Endodermal cell (in vitro differentiated cells): ENCODE measurements around the gene PRMT7. TPM values are rescaled to one million over a fixed set of nuclear protein-coding genes. Genes with fewer than 3 reads are reported as not detected.

Source experiments
- DNase-seq: peaks from one replicate; pipeline ENCODE4 v3.0.0-alpha.2; 2017
- H3K27ac ChIP-seq: 2 replicates; pipeline ENCODE4 v1.5.1; 2013; ENCODE audit warnings: mild to moderate bottlenecking, low read depth, low read length, moderate library complexity
- H3K27me3 ChIP-seq: 2 replicates; pipeline ENCODE4 v1.6.1; 2013; ENCODE audit warnings: mild to moderate bottlenecking, low read length, moderate library complexity; ENCODE audit not compliant: insufficient read depth, control insufficient read depth, poor library complexity, severe bottlenecking
- H3K36me3 ChIP-seq: 2 replicates; pipeline ENCODE4 v1.7.0; 2013; ENCODE audit warnings: mild to moderate bottlenecking, low read length, moderate library complexity; ENCODE audit not compliant: control insufficient read depth, insufficient read depth
- H3K4me1 ChIP-seq: one replicate; pipeline ENCODE4 v1.7.0; 2013; ENCODE audit warnings: low read length; ENCODE audit not compliant: control insufficient read depth, insufficient read depth
- H3K4me3 ChIP-seq: 2 replicates; pipeline ENCODE4 v1.5.1; 2013; ENCODE audit warnings: mild to moderate bottlenecking, low read length, moderate library complexity
- H3K9ac ChIP-seq: 2 replicates; pipeline ENCODE4 v1.6.1; 2013; ENCODE audit warnings: mild to moderate bottlenecking, low read length, moderate library complexity; ENCODE audit not compliant: poor library complexity, severe bottlenecking; ENCODE audit errors: extremely low read depth
- H3K9me3 ChIP-seq: 2 replicates; pipeline ENCODE4 v1.6.1; 2013; ENCODE audit warnings: mild to moderate bottlenecking, low read length, moderate library complexity; ENCODE audit not compliant: control insufficient read depth
- H3K27ac Mint-ChIP-seq: 2 replicates; pipeline ENCODE4 v1.8.0; 2020; ENCODE audit warnings: mixed read lengths
- H3K27me3 Mint-ChIP-seq: 2 replicates; pipeline ENCODE4 v1.8.0; 2021; ENCODE audit warnings: mild to moderate bottlenecking, mixed read lengths; ENCODE audit not compliant: insufficient read depth
- H3K36me3 Mint-ChIP-seq: 2 replicates; pipeline ENCODE4 v1.8.0; 2020; ENCODE audit warnings: low read depth, mixed read lengths
- H3K4me1 Mint-ChIP-seq: 2 replicates; pipeline ENCODE4 v1.8.0; 2020; ENCODE audit warnings: mixed read lengths
- H3K4me3 Mint-ChIP-seq: 2 replicates; pipeline ENCODE4 v1.8.0; 2020; ENCODE audit warnings: mild to moderate bottlenecking, moderate library complexity, mixed read lengths
- H3K9me3 Mint-ChIP-seq: 2 replicates; pipeline ENCODE4 v1.8.0; 2020; ENCODE audit warnings: mild to moderate bottlenecking, mixed read lengths
- WGBS, 2 experiments: methylation state at CpG; one replicate each; pipeline versions ENCODE4 v1.1.5 to v1.1.7; 2013; ENCODE audit warnings: missing lambda C conversion rate in 2 of 2, mixed read lengths in 1 of 2; ENCODE audit not compliant: insufficient coverage in 1 of 2, insufficient read length in 1 of 2; 5-methylcytosine and 5-hydroxymethylcytosine counted together
- total RNA-seq, 2 donors: library from RNA; stranded (reverse); fragmentation: NEBNext Ultra II Directional in 1 of 2; extraction: Animal tissue kit (Norgen Biotek cat#: 25700) in 1 of 2; gene quantifications; 2 replicates in 1 of 2; 3 replicates in 1 of 2; pipeline ENCODE4 v1.2.1, GENCODE V29; 2021
- TF ChIP-seq, protein P1 (sequence below): fragments of 200-600 bp; sonication (generic); conservative IDR thresholded peaks from 2 replicates; pipeline ENCODE4 v1.5.0; 2021; ENCODE audit warnings: antibody characterized with exemption, mild to moderate bottlenecking

The PRMT7 gene
- total RNA-seq, 2 donors from 2014 or later, result 63.9 to 68.5 TPM

DNA sequence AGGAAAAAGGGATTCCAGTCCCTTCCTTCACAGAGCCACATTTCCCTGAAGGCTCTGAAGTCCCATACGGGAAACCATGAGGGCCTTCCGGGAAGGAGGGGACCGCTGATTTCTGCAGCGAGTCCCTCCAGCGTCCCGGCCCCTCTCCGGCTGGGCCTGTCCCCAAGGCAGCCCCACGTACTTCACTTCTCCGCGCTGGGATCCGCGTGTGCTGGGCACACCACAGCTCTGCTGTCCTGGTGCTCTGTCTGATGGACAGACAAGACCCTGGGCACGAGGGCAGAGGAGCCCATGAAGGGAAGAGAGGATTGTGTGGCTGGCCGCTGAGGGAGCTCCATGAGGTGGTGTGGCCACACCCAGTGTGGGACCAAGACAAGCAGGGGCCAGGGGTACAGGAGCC, 57.1 kb downstream of the PRMT7 start:
- Histone ChIP-seq H3K36me3 (no peaks in the 10 kb centered on the region), H3K27me3 (no peaks in the 10 kb centered on the region), H3K9ac (no peak overlapping the region), H3K4me3 (no peak overlapping the region), H3K4me1 (no peaks in the 10 kb centered on the region), H3K27ac (no peak overlapping the region), H3K9me3 (no peaks in the 10 kb centered on the region)
- Mint-ChIP-seq H3K4me1 (peaks cover 4% of the 10 kb centered on the region), H3K27me3 (no peaks in the 10 kb centered on the region), H3K4me3 (no peak overlapping the region), H3K27ac (no peak overlapping the region), H3K9me3 (no peaks in the 10 kb centered on the region), H3K36me3 (no peaks in the 10 kb centered on the region)
- TF ChIP-seq, protein P1, sequence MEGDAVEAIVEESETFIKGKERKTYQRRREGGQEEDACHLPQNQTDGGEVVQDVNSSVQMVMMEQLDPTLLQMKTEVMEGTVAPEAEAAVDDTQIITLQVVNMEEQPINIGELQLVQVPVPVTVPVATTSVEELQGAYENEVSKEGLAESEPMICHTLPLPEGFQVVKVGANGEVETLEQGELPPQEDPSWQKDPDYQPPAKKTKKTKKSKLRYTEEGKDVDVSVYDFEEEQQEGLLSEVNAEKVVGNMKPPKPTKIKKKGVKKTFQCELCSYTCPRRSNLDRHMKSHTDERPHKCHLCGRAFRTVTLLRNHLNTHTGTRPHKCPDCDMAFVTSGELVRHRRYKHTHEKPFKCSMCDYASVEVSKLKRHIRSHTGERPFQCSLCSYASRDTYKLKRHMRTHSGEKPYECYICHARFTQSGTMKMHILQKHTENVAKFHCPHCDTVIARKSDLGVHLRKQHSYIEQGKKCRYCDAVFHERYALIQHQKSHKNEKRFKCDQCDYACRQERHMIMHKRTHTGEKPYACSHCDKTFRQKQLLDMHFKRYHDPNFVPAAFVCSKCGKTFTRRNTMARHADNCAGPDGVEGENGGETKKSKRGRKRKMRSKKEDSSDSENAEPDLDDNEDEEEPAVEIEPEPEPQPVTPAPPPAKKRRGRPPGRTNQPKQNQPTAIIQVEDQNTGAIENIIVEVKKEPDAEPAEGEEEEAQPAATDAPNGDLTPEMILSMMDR, result no peak
- no peak for DNase-seq
- WGBS, 2 experiments, result 90 to 94% methylated on average over 2 to 14 of the region's 14 CpGs

DNA sequence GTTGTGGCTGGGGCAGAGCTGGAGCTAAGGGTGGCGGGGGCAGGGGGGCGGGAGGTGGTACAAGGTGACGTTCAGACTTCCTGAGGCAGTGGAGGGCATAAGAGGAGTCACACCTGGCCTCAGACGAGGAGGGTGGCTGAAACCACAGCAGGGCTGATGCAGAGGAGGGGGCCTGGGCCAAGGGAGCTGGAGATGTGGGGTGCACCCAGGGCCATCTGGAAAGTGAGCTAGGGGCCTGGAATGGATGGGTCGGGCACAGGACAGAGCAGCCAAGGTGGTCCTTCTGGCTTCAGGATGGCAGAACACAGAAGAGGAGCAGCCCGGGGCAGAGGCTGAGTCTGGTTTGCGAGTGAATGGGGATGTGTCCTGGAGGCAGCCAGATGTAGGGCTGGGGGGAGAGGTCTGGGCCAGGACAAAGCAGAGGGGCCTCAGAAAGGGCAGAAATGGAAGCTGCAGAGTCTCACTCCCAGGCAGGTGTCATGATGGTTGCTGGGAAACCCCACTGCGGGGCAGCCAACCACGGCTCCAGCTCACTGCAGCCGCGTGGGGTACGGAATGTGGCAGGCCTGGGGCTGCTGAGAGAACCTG, 57.6 kb downstream of the PRMT7 start:
- DNase-seq, result no peak
- H3K4me1 Mint-ChIP-seq, result peaks cover 4% of the 10 kb centered on the region
- no peak overlapping the region for H3K9ac ChIP-seq

DNA sequence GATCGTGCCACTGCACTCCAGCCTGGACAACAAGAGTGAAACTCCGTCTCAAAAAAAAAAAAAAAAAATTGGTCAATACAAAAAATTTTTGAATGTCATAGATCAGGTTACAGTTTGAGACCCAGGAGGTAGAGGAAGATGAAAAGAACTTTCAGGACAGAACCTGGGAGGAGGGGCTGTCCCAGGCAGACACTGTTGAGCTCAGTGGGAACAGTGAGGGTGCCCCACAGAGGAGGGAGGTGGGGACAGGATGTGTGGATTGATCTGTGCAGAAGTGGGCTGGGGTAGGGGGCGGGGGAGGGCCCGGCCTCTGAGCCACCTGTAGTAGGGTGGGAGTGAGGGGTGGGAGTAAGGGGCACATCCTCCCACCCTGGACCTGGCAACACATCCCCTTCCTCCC, 58.3 kb downstream of the PRMT7 start:
- DNase-seq, result no peak
- no peak overlapping the region for H3K4me3 Mint-ChIP-seq
- H3K27ac Mint-ChIP-seq, result no peak overlapping the region
- H3K9me3 Mint-ChIP-seq, result no peaks in the 10 kb centered on the region
- WGBS, 2 experiments, result 91% methylated on average over 4 of the region's 4 CpGs; no CpG with 5 or more reads in 1 of the 2 experiments
- no peaks in the 10 kb centered on the region for H3K36me3 Mint-ChIP-seq
- Histone ChIP-seq H3K27me3 (no peaks in the 10 kb centered on the region), H3K4me3 (no peak overlapping the region), H3K9me3 (no peaks in the 10 kb centered on the region), H3K4me1 (peaks cover 3% of the 10 kb centered on the region), H3K36me3 (no peaks in the 10 kb centered on the region), H3K27ac (no peak overlapping the region), H3K9ac (no peak overlapping the region)
- TF ChIP-seq, protein P1, result no peak
- no peaks in the 10 kb centered on the region for H3K27me3 Mint-ChIP-seq
- peaks cover 6% of the 10 kb centered on the region for H3K4me1 Mint-ChIP-seq

More for the DNA sequence above, 57.6 kb downstream of the PRMT7 start:
- WGBS, 2 experiments, result 87 to 93% methylated on average over 7 to 12 of the region's 12 CpGs
- H3K27me3 ChIP-seq, result no peaks in the 10 kb centered on the region
- H3K9me3 Mint-ChIP-seq, result no peaks in the 10 kb centered on the region
- H3K4me3 Mint-ChIP-seq, result no peak overlapping the region
- H3K36me3 ChIP-seq, result no peaks in the 10 kb centered on the region
- no peaks in the 10 kb centered on the region for H3K4me1 ChIP-seq
- H3K9me3 ChIP-seq, result no peaks in the 10 kb centered on the region
- H3K36me3 Mint-ChIP-seq, result no peaks in the 10 kb centered on the region
- no peak overlapping the region for H3K27ac Mint-ChIP-seq
- no peak overlapping the region for H3K27ac ChIP-seq
- H3K27me3 Mint-ChIP-seq, result no peaks in the 10 kb centered on the region
- TF ChIP-seq, protein P1, result no peak
- no peak overlapping the region for H3K4me3 ChIP-seq
